ENCODE measurements around the gene LONP2. TPM values are rescaled to one million over a fixed set of nuclear protein-coding genes. Genes with fewer than 3 reads are reported as not detected.

LONP2 gene
- total and polyA plus RNA-seq, 2 of the 13 experiments (the other 11 are each of a cell fraction or from before 2014, with no cell fraction given), result 39.2 to 63.3 TPM

GRCh38 chr16:48235556-48236136 is 8.5 kb upstream of the LONP2 start (continued):
- TF ChIP-seq ZNF670 (CRISPR knock-in tag; IDR thresholded peaks at IDR 0.05; ENCODE audit: borderline replicate concordance) (peak; percentile 91; the same call in 1 of the 2 replicates), KLF9 (CRISPR knock-in tag; IDR thresholded peaks at IDR 0.05; ENCODE audit: low read depth) (no peak), THYN1 (CRISPR knock-in tag; IDR thresholded peaks at IDR 0.05; ENCODE audit: borderline replicate concordance, low read depth) (no peak), ZNF264 (CRISPR knock-in tag; IDR thresholded peaks at IDR 0.05) (0 out of 2 replicates have a peak, but pooled peaks have one; percentile 44), ZNF274 (CRISPR knock-in tag; IDR thresholded peaks at IDR 0.05) (0 out of 2 replicates have a peak, but pooled peaks have one; percentile 58), CC2D1A (CRISPR knock-in tag; IDR thresholded peaks at IDR 0.05) (peak; percentile 69; the same call in 1 of the 2 replicates), ATF3 (CRISPR knock-in tag; IDR thresholded peaks at IDR 0.05) (peak; percentile 53; the same call in 1 of the 2 replicates), KDM2A (CRISPR knock-in tag; IDR thresholded peaks at IDR 0.05; ENCODE audit: borderline replicate concordance, low read depth) (peak; percentile 28; the same call in 1 of the 2 replicates), SIX1 (CRISPR knock-in tag; IDR thresholded peaks at IDR 0.05; ENCODE audit: borderline replicate concordance) (peak; percentile 15; the same call in 1 of the 2 replicates), AHDC1 (CRISPR knock-in tag; IDR thresholded peaks at IDR 0.05; ENCODE audit: borderline replicate concordance) (peak; percentile 87; the same call in 1 of the 2 replicates), ZNF770 (CRISPR knock-in tag; IDR thresholded peaks at IDR 0.05) (no peak), HOXA7 (CRISPR knock-in tag; IDR thresholded peaks at IDR 0.05) (no peak), ZBTB14 (CRISPR knock-in tag; IDR thresholded peaks at IDR 0.05) (no peak), FOXA1 (IDR thresholded peaks at IDR 0.05) (no peak), FOXA1 (CRISPR knock-in tag; IDR thresholded peaks at IDR 0.05) (peak; percentile 83)
